Chondrocyte (in vitro differentiated cells): ENCODE data around the gene FAM163B. TPM values are rescaled to one million over a fixed set of nuclear protein-coding genes. Genes with fewer than 3 reads are reported as not detected.

Experiments
- DNase-seq: peaks from one replicate; pipeline ENCODE4 v3.0.0; 2021; ENCODE audit warnings: mixed read lengths, low spot score
- H3K27ac Mint-ChIP-seq: one replicate; pipeline ENCODE4 v1.8.0; 2021; ENCODE audit warnings: mild to moderate bottlenecking, moderate library complexity, mixed read lengths; ENCODE audit not compliant: unreplicated experiment
- H3K27me3 Mint-ChIP-seq: 2 replicates; pipeline ENCODE4 v1.8.0; 2021; ENCODE audit warnings: low read depth, mixed read lengths
- H3K36me3 Mint-ChIP-seq: 2 replicates; pipeline ENCODE4 v1.8.0; 2021; ENCODE audit warnings: low read depth, mixed read lengths
- H3K4me1 Mint-ChIP-seq: 2 replicates; pipeline ENCODE4 v1.8.0; 2021; ENCODE audit warnings: low read depth, mild to moderate bottlenecking, mixed read lengths
- H3K4me3 Mint-ChIP-seq: one replicate; pipeline ENCODE4 v1.8.0; 2021; ENCODE audit warnings: mild to moderate bottlenecking, moderate library complexity, mixed read lengths; ENCODE audit not compliant: unreplicated experiment
- H3K9me3 Mint-ChIP-seq: 2 replicates; pipeline ENCODE4 v1.8.0; 2021; ENCODE audit warnings: low read depth, mixed read lengths
- CTCF ChIP-seq: fragments of 200-600 bp; sonication (generic); IDR thresholded peaks from 2 replicates; pipeline ENCODE4 v1.5.0; 2021; ENCODE audit warnings: antibody characterized with exemption, mild to moderate bottlenecking, moderate library complexity
- total RNA-seq: library from RNA; stranded (reverse); gene quantifications from 3 replicates; pipeline ENCODE4 v1.2.1, GENCODE V29; 2021

FAM163B gene
- total RNA-seq, 1 donor from 2014 or later: not detected

- Mint-ChIP-seq H3K27ac (no peak overlapping the region), H3K9me3 (peaks cover 3% of the 10 kb centered on the region), H3K36me3 (no peaks in the 10 kb centered on the region), H3K27me3 (peaks cover 31% of the 10 kb centered on the region), H3K4me1 (peaks cover 4% of the 10 kb centered on the region), H3K4me3 (no peak overlapping the region)
- peak; percentile 72 for TF ChIP-seq CTCF
- no peak for DNase-seq
These were observed 19.5 kb downstream of the FAM163B start for GRCh38 chr9:133589454-133590227.

GRCh38 chr9:133587466-133587865, 21.7 kb downstream of the FAM163B start:
- H3K4me3 Mint-ChIP-seq: no peak overlapping the region
- no peak for TF ChIP-seq CTCF

GRCh38 chr9:133587051-133587450, 22.1 kb downstream of the FAM163B start:
- Mint-ChIP-seq H3K4me1 (peaks cover 8% of the 10 kb centered on the region), H3K9me3 (peaks cover 3% of the 10 kb centered on the region), H3K27me3 (peaks cover 26% of the 10 kb centered on the region), H3K27ac (no peak overlapping the region), H3K36me3 (no peaks in the 10 kb centered on the region), H3K4me3 (no peak overlapping the region)
- no peak for TF ChIP-seq CTCF
- no peak for DNase-seq

More at GRCh38 chr9:133587466-133587865, 21.7 kb downstream of the FAM163B start:
- H3K4me1 Mint-ChIP-seq: peaks cover 8% of the 10 kb centered on the region
- H3K36me3 Mint-ChIP-seq: no peaks in the 10 kb centered on the region
- no peak for DNase-seq
- no peak overlapping the region for H3K27ac Mint-ChIP-seq
- H3K9me3 Mint-ChIP-seq: peaks cover 3% of the 10 kb centered on the region
- peaks cover 26% of the 10 kb centered on the region for H3K27me3 Mint-ChIP-seq

- Mint-ChIP-seq H3K4me3 (peak overlapping the region; percentile 4), H3K9me3 (peaks cover 3% of the 10 kb centered on the region), H3K4me1 (peaks cover 8% of the 10 kb centered on the region), H3K27ac (no peak overlapping the region), H3K36me3 (no peaks in the 10 kb centered on the region), H3K27me3 (peaks cover 30% of the 10 kb centered on the region)
- TF ChIP-seq CTCF: no peak
- no peak for DNase-seq
These were observed 23.5 kb downstream of the FAM163B start for GRCh38 chr9:133585481-133586351.
